Activated T-cell treated with anti-CD3 and anti-CD28 coated beads for 24 hours (primary cell): ENCODE measurements around the gene HCAR1.
"Not testable (repeated sequence)": the region's sequence is repeated elsewhere in the genome, so short reads cannot be mapped to it uniquely, and the experiment has no call there.

Experiments
- DNase-seq: peaks from one replicate; pipeline ENCODE4 v3.0.0-alpha.2; 2020; ENCODE audit warnings: low read depth

Gene HCAR1

DNA sequence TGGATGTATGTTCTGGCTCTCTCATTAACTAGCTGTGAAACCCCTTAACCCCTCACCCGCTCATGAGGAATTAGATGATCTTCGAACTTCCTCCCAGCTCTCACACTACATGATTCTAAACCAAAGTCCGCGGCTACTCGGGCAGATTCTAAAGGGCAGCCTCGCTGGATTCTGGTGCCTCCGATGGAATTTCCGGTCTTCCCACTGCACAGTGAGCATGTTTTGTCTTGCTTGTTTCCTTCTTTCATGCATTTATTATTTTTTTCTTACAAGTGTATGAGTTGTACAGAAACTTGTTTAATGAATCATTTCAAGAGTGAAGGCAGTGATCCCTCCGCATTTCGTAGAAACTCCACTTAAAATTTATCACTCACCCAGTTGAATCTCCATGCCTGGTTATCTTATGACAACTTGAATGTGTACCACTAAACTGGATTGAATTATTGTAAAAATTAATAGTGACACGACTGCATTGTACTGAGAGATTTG is 9.5 kb downstream of the HCAR1 start:
- no peak for DNase-seq

- not testable (repeated sequence) for DNase-seq
Observed at GRCh38 chr12:122716658-122717057, 14.0 kb downstream of the HCAR1 start, which contains the start of gene HCAR3. TSS of gene HCAR3 (minus strand) at chr12:122716811. CDS start at chr12:122716737, 74 bp downstream.

DNA sequence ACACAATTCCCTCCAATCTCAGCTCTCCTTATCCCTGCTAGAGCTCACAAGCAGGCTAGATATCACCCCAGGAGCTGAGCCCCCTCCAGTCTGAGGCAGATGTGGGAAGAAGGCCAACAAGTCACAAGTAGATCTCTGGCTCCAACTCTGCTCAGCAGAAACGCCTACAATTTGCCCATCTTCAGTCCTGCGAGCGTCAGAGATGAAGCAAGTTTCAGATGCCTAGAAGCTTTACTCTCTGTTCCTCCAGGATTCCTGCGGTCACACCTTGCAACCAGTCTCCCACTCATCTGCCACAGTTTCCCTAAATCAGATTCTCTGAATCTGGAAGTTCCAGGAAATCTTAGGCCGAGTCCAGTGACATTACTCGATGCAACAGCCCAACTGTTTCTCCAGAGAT is 15.4 kb downstream of the HCAR1 start:
- DNase-seq = not testable (repeated sequence)

- DNase-seq = not testable (repeated sequence)
Observed at GRCh38 chr12:122713491-122714188, 17.0 kb downstream of the HCAR1 start.

GRCh38 chr12:122711266-122711665 is 19.4 kb downstream of the HCAR1 start:
- DNase-seq = not testable (repeated sequence)

- not testable (repeated sequence) for DNase-seq
Observed at GRCh38 chr12:122710341-122710740, 20.3 kb downstream of the HCAR1 start.

- DNase-seq = not testable (repeated sequence)
Observed at GRCh38 chr12:122709287-122709686, 21.4 kb downstream of the HCAR1 start.

DNA sequence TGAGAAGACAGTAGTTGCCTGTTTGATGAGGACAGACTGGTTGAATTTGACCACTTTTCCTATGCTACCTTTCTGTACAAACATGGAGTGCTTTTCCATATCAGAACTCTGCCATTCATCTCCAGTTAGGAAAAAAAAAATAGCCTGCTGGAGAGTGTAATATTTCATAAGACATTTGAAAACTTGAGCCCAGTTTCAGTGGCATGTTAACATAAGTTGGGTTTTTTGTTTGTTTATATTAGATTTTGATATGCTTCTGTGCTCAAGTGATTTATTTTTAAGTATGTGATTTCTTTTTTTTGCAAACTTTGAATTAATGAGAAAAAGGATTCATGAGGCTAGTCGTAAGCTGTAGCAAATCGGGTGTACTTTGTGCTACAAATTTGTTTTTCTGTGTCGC is 26.8 kb downstream of the HCAR1 start:
- not testable (repeated sequence) for DNase-seq

GRCh38 chr12:122702890-122703611 is 27.6 kb downstream of the HCAR1 start, which contains the start of gene HCAR2:
TSS of gene HCAR2 (minus strand) at chr12:122703357. CDS start at chr12:122703283, 74 bp downstream.
- DNase-seq = not testable (repeated sequence)

GRCh38 chr12:122701481-122701880 is 29.2 kb downstream of the HCAR1 start:
- not testable (repeated sequence) for DNase-seq

GRCh38 chr12:122700038-122700710 is 30.5 kb downstream of the HCAR1 start:
- not testable (repeated sequence) for DNase-seq

- DNase-seq = not testable (repeated sequence)
Observed at GRCh38 chr12:122696922-122697321, 33.7 kb downstream of the HCAR1 start.

- DNase-seq = no peak
Observed at GRCh38 chr12:122691566-122691965, 39.1 kb downstream of the HCAR1 start.

- DNase-seq = no peak
Observed at GRCh38 chr12:122688291-122688690, 42.4 kb downstream of the HCAR1 start.

- no peak for DNase-seq
Observed at GRCh38 chr12:122687086-122687485, 43.6 kb downstream of the HCAR1 start.

- no peak for DNase-seq
Observed at GRCh38 chr12:122686538-122686937, 44.1 kb downstream of the HCAR1 start.

DNA sequence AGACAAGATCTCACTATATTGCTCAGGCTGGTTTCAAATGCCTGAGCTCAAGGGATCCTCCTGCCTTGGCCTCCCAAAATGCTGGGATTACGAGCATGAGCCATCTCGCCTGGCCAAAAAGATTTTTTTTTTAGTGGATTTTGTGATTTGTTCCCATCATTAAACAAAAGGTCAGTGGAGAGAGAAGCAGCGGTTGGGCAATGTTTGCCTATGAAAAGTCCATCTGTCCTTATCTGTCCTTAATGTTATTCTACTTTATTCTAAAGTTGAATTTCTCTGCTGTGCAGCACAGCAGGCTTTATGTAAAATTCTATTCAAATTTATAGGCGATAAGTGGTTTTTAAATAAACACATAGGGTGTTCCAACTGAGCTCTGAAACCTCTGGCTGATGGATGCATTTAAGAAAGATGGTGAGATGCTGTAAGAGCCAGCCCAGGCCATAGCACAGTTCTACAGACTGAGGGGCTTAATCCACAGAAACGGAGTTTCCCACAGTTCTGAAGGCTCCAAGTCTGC is 46.3 kb downstream of the HCAR1 start:
- DNase-seq = no peak

DNA sequence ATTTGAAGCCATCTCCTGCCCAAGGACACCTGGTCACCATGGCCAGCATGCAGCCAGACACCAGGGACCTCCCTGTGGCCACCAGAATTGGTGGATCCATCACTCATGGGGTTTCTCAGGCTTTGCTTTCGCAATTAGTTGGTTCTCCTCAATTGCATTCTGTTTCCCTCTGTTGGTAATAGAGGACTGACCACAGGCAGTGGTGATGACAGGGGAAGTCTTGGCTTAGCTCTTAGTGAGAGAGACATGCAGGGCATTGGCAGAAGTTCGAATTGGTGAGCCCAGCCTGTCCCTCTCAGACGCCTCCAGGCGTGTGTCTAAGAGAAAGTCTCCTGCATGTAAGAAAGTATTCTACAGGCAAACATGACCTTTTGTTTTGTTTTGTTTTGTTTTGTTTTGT is 48.8 kb downstream of the HCAR1 start:
- no peak for DNase-seq

- not testable (repeated sequence) for DNase-seq
Observed at GRCh38 chr12:122680989-122681388, 49.7 kb downstream of the HCAR1 start.

- DNase-seq = not testable (repeated sequence)
Observed at GRCh38 chr12:122676781-122677180, 53.9 kb downstream of the HCAR1 start.
